ENCODE results near the gene FCHO1. TPM values are rescaled to one million over a fixed set of nuclear protein-coding genes. Genes with fewer than 3 reads are reported as not detected.
A peak's percentile ranks its signal among the peaks of the same experiment; 100 is the strongest.
"Not testable (repeated sequence)": the region's sequence is repeated elsewhere in the genome, so short reads cannot be mapped to it uniquely, and the experiment has no call there.

The FCHO1 gene
- total RNA-seq, 1 donor from 2014 or later = 15.5 TPM

DNA sequence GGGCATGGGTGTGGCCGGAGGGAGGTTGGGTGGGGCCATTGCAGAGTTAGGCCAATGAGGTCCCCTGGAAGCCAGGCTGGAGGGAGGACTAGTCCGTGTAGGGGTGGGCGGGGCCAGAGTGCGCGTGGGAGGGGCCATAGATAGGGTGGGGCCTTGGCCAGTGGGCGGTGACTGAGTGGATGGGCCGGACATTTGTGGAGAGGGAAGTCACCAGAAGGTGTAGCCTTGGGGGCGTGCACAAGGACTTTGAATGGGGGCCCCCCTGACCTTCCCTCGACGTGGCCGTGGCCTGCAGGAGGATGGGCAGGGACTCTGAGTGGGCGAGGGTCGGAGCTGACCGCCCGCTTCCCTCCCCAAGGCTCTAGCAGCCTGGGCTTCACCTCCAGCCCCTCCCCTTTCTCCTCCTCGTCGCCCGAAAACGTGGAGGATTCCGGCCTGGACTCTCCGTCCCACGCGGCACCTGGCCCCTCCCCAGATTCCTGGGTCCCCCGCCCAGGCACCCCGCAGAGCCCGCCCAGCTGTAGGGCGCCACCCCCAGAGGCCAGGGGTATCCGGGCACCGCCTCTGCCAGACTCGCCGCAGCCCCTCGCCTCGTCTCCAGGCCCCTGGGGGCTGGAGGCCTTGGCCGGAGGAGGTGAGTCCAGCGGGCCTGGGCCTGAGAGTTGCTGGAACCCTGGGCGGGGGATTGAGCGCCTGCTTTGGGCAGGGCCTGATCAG, 27.1 kb downstream of the FCHO1 start:
- TF ChIP-seq, protein P1, sequence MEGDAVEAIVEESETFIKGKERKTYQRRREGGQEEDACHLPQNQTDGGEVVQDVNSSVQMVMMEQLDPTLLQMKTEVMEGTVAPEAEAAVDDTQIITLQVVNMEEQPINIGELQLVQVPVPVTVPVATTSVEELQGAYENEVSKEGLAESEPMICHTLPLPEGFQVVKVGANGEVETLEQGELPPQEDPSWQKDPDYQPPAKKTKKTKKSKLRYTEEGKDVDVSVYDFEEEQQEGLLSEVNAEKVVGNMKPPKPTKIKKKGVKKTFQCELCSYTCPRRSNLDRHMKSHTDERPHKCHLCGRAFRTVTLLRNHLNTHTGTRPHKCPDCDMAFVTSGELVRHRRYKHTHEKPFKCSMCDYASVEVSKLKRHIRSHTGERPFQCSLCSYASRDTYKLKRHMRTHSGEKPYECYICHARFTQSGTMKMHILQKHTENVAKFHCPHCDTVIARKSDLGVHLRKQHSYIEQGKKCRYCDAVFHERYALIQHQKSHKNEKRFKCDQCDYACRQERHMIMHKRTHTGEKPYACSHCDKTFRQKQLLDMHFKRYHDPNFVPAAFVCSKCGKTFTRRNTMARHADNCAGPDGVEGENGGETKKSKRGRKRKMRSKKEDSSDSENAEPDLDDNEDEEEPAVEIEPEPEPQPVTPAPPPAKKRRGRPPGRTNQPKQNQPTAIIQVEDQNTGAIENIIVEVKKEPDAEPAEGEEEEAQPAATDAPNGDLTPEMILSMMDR (IDR thresholded peaks at IDR 0.05) = no peak
- peak; percentile 24 for TF ChIP-seq EZH2 (IDR thresholded peaks at IDR 0.05)
- Mint-ChIP-seq H3K4me1 (peaks cover 18% of the 10 kb centered on the region), H3K27ac (no peak overlapping the region), H3K36me3 (peaks cover 5% of the 10 kb centered on the region), H3K4me3 (peak overlapping the region; percentile 69), H3K27me3 (ENCODE audit: insufficient read depth, low read depth) (peaks cover 12% of the 10 kb centered on the region), H3K9me3 (no peaks in the 10 kb centered on the region)
- DNase-seq (ENCODE audit: low spot score) = peak; percentile 84
- Histone ChIP-seq H3K4me2 (peak overlapping the region; percentile 83), H3K27ac (no peak overlapping the region), H3K27me3 (no peaks in the 10 kb centered on the region), H3K4me1 (peaks cover 5% of the 10 kb centered on the region), H3K9ac (no peak overlapping the region), H2AFZ (replicated peaks) (peak overlapping the region; percentile 10), H3K4me3 (peak overlapping the region; percentile 49), H3K9me3 (ENCODE audit: low read depth) (no peaks in the 10 kb centered on the region), H3F3A (ENCODE audit: low read depth) (peaks cover 7% of the 10 kb centered on the region), H3K79me2 (ENCODE audit: low read depth) (no peaks in the 10 kb centered on the region), H4K20me1 (ENCODE audit: low read depth) (peaks cover 4% of the 10 kb centered on the region), H3K36me3 (no peaks in the 10 kb centered on the region)

DNA sequence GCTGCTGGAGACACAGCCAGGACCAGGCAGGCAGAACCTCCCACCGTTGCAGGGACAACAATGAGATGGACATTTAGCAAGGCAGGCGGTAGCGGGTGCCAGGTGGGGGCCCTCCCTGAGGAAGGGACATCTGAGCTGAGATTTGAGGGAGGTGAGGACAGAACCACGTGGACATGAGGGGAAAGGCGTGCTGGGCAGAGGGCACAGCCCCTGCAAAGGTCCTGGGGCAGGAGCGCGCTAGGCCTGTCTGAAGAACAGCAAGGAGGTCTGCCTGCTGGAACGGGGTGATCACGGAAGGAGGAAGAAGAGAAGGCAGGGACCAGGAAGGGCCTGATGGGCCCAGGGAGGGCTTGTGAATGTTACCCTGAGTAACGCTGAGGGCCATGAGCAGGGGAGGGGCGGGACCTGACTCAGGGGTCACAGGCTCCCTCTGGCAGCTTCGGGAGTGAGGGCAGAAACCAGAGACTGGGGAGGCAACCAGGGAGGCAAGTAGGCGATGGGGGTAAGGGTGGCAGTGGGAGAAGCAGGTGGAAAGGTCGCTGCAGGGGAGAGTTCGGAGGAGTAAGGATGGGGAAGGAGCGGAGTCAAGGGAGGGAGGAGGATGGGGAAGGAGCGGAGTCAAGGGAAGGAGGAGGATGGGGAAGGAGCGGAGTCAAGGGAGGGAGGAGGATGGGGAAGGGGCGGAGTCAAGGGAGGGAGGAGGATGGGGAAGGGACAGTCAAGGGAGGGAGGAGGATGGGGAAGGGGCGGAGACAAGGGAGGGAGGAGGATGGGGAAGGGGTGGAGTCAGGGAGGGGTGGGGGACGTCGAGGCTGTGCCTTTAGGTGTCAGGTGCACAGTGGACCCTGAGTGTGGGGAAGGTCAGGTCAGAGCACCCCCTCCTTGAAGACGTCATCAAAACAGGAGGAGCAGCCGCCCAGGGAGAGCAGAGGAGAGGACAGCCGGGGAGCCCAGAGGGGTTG, 28.0 kb downstream of the FCHO1 start:
- Mint-ChIP-seq H3K4me3 (peak overlapping the region; percentile 69), H3K36me3 (peaks cover 6% of the 10 kb centered on the region), H3K27ac (peak overlapping the region; percentile 32), H3K4me1 (peaks cover 19% of the 10 kb centered on the region), H3K27me3 (ENCODE audit: insufficient read depth, low read depth) (peaks cover 9% of the 10 kb centered on the region), H3K9me3 (no peaks in the 10 kb centered on the region)
- DNase-seq (ENCODE audit: low spot score) = peak; percentile 81
- no peak overlapping the region for H3K27ac ChIP-seq
- H3K27me3 ChIP-seq = no peaks in the 10 kb centered on the region
- H3K9ac ChIP-seq = no peak overlapping the region
- H2AFZ ChIP-seq (replicated peaks) = peak overlapping the region; percentile 10
- H3K4me3 ChIP-seq = peak overlapping the region; percentile 49
- no peaks in the 10 kb centered on the region for H3K36me3 ChIP-seq
- H3K79me2 ChIP-seq (ENCODE audit: low read depth) = no peaks in the 10 kb centered on the region
- H4K20me1 ChIP-seq (ENCODE audit: low read depth) = peaks cover 12% of the 10 kb centered on the region
- no peak for TF ChIP-seq EZH2phosphoT487 (IDR thresholded peaks at IDR 0.05)
- TF ChIP-seq, protein P1 (IDR thresholded peaks at IDR 0.05) = no peak
- TF ChIP-seq EZH2 (IDR thresholded peaks at IDR 0.05) = no peak
- H3F3A ChIP-seq (ENCODE audit: low read depth) = peaks cover 7% of the 10 kb centered on the region
- H3K4me1 ChIP-seq = peaks cover 5% of the 10 kb centered on the region
- H3K9me3 ChIP-seq (ENCODE audit: low read depth) = no peaks in the 10 kb centered on the region
- peak overlapping the region; percentile 83 for H3K4me2 ChIP-seq

DNA sequence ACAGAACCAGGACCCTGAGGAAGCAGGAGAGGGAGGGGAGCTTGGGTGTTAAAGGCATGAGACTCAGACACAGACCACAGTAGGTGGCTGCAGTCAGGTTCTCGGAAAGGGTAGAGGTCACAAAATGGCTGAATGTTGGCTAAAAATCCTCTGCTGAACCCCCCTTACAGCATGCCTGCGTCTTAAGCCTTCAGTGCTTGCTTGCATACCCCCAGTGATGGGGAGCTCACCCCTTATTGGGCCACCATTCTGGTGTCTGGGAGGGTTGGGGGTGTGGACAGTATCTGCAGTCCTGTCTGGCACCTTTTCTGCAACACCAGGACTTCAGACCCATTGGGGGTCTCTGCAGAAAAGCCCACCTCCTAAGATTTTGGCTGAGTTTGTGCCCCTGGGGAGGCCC, 29.5 kb downstream of the FCHO1 start:
- Mint-ChIP-seq H3K27me3 (ENCODE audit: insufficient read depth, low read depth) (peaks cover 7% of the 10 kb centered on the region), H3K27ac (no peak overlapping the region), H3K9me3 (no peaks in the 10 kb centered on the region), H3K36me3 (peaks cover 10% of the 10 kb centered on the region), H3K4me1 (peaks cover 23% of the 10 kb centered on the region), H3K4me3 (no peak overlapping the region)
- Histone ChIP-seq H3K36me3 (no peaks in the 10 kb centered on the region), H3K4me1 (peaks cover 5% of the 10 kb centered on the region), H3K4me3 (no peak overlapping the region), H3K79me2 (ENCODE audit: low read depth) (no peaks in the 10 kb centered on the region), H3K27ac (no peak overlapping the region), H3K9me3 (ENCODE audit: low read depth) (no peaks in the 10 kb centered on the region), H2AFZ (replicated peaks) (no peak overlapping the region), H3F3A (ENCODE audit: low read depth) (peaks cover 7% of the 10 kb centered on the region), H4K20me1 (ENCODE audit: low read depth) (peaks cover 18% of the 10 kb centered on the region), H3K27me3 (no peaks in the 10 kb centered on the region), H3K9ac (no peak overlapping the region), H3K4me2 (no peak overlapping the region)
- no peak for TF ChIP-seq EZH2 (IDR thresholded peaks at IDR 0.05)
- TF ChIP-seq, protein P1 (IDR thresholded peaks at IDR 0.05) = no peak
- no peak for TF ChIP-seq EZH2phosphoT487 (IDR thresholded peaks at IDR 0.05)
- no peak for DNase-seq (ENCODE audit: low spot score)

DNA sequence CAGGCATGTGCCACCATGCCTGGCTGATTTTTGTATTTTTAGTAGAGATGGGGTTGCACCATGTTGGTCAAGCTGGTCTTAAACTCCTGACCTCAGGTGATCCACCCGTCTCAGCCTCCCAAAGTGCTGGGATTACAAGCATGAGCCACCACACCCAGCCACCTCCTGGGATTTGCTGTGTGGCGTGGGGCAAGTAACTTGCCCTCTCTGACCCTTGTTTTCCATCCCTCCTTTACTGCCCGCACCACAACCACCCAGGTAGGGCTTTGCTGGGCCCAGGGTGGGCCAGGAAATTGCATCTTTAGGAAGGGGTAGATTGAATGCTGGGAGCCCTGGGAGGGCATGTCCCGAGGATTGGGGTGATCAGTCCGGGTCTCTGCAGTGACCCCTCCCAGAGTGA, 32.4 kb downstream of the FCHO1 start:
- not testable (repeated sequence) for H3K79me2 ChIP-seq (ENCODE audit: low read depth); H3K27me3 ChIP-seq; H3K27ac ChIP-seq; H3K4me3 Mint-ChIP-seq; H3K9me3 ChIP-seq (ENCODE audit: low read depth); H2AFZ ChIP-seq (replicated peaks); H3K27ac Mint-ChIP-seq; H3K4me3 ChIP-seq; DNase-seq (ENCODE audit: low spot score); H3K27me3 Mint-ChIP-seq (ENCODE audit: insufficient read depth, low read depth); H3K9me3 Mint-ChIP-seq; H3K4me1 ChIP-seq; H3F3A ChIP-seq (ENCODE audit: low read depth); H3K36me3 ChIP-seq; H3K9ac ChIP-seq; H3K4me2 ChIP-seq
- Mint-ChIP-seq H3K36me3 (peaks cover 10% of the 10 kb centered on the region), H3K4me1 (peaks cover 15% of the 10 kb centered on the region)
- peaks cover 18% of the 10 kb centered on the region for H4K20me1 ChIP-seq (ENCODE audit: low read depth)

Measured in neural progenitor cell (in vitro differentiated cells).